Left cardiac atrium (tissue), 4 donors: Measurements from ENCODE around the gene MAPK1. TPM values are rescaled to one million over a fixed set of nuclear protein-coding genes. Genes with fewer than 3 reads are reported as not detected.
"Not testable (repeated sequence)": the region's sequence is repeated elsewhere in the genome, so short reads cannot be mapped to it uniquely, and the experiment has no call there.

ENCODE experiments used
- ATAC-seq, 2 donors: fragments of 200-7000 bp; cut with Tn5 transposase; one replicate each; pipeline ENCODE4 v1.9.1; 2020; ENCODE audit warnings: mild to moderate bottlenecking in 2 of 2, moderate library complexity in 2 of 2
- DNase-seq: peaks from one replicate; pipeline ENCODE4 v3.0.0-alpha.2; 2020
- intact Hi-C, 2 donors: fragments of 100-400 bp; cut with DNase I; formaldehyde crosslinking; loops; one replicate each; pipeline versions ENCODE4 v1.14.1 to v1.15.1; 2022 to 2023
- total RNA-seq, 2 donors: library from RNA; stranded (reverse); fragmentation: NEBNext Ultra II Directional; extraction: Animal tissue kit (Norgen Biotek cat#: 25700); gene quantifications; one replicate each; pipeline ENCODE4 v1.2.1, GENCODE V29; 2021
- donor health status: DM: no; HTN: yes; CAD: no.
- donor health status: DM: no; HTN: yes; CAD: no; lungs with severe emphysema.
- donor health status: DM: yes; HTN: yes; CAD: no.
- donor health status: Dilated cardiomyopathy.

Gene MAPK1
- total RNA-seq, 2 donors from 2014 or later, result 98.3 to 104 TPM

DNA sequence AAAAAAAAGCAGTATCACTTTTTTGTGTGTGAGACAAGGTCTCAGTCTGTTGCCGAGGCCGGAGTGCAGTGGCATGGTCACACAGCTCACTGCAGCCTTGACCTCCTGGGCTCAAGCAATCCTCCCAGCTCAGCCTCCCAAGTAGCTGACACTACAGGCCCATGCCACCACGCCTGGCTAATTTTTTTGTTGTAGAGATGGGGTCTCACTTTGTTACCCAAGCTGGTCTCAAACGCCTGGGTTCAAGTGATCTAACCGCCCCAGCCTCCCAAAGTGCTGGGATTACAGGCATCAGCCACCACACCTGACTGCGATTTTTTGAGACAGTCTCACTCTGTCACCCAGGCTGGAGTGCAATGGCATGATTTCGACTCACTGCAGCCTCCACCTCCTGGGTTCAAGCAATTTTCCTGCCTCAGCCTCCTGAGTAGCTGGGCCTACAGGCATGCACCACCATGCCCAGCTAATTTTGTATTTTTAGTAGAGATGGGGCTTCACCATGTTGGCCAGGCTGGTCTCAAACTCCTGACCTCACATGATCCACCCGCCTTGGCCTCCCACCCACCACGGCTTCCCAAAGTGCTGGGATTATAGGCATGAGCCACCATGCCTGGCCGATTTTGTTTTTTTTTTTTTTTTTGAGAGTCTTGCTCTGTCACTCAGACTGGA, 147.1 kb downstream of the MAPK1 start:
- DNase-seq, intact Hi-C loops, ATAC-seq: not testable (repeated sequence)

DNA sequence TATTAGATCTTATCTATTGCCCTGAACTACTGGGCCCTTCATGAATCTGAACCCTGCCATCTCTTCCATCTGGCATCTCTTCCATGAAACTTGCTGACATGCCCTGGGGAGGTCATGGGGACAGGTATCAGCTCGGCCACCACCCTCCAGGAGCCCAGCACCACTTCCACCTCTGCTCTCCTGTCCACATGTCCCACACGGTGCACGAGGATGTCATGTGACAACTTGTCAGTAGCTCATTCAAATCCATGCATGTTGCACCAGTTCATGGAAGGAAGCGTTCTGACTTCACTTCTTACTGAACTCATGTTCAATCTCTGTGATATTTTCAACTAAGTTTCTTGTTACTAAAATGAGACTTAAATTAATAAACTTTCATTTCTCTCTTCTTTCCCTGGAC, 148.4 kb downstream of the MAPK1 start:
- DNase-seq, result no peak
- no peak for ATAC-seq
- intact Hi-C loops, result loop anchor here in 1 of 2 donors (10.0 kb wide), 1 partner anchor 146 kb away; the partner anchor contains the start of gene MAPK1

DNA sequence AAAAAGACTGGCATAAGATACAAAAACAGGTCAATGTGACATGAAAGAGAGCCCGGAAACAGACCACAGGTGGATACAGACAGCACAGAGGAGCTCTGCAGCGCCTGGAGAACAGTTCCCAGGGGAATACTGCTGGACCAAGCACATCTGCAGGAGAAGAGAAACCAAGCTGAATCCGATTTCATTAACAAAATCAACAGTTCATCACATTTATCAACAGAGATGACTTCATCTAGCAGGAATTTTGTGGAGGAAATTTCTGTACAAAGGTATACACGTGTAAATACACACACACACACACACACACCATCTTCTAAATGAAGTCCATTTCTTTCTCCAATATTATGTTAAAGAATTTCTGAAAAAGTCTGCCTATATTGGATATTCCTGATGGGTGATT, 148.9 kb downstream of the MAPK1 start:
- intact Hi-C loops, result loop anchor here in 1 of 2 donors (10.0 kb wide), 1 partner anchor 146 kb away; the partner anchor contains the start of gene MAPK1
- no peak for DNase-seq
- ATAC-seq, result no peak

DNA sequence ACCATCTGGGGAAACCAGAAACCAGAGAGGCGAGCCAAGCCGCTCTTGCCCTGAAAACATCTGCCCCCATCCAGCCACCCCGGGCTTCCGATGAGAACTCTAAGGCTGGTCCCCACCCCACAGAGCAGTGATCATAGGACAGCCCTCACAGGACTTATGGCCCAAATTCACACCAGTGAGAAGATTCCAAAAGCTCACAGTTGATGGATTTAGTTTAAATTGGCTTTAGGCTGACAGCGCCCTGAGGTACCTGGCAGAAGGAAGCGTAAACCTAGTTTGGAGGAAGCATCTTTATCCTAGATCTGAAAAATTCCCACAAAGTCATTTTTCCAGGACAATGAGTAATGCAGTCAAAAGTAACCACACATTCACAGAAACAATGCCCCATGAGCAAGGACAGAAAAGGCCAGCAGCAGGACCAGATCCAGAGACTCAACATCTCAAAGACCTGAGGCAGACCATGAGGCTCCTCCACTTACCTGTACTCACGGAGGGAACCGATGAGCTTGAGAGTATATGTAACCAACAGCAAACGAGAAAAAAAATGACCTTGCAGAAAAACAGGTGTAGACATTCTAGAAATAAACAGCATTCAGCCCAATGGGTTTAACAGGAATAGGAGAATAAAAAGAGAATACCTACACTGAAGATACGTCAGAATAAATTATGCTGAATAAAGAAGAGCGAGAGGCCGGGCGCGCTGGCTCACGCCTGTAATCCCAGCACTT, 150.9 kb downstream of the MAPK1 start:
- DNase-seq, ATAC-seq: not testable (repeated sequence)
- intact Hi-C loops, result loop anchor here in 1 of 2 donors (10.0 kb wide), 1 partner anchor 148 kb away; the partner anchor contains the start of gene MAPK1

DNA sequence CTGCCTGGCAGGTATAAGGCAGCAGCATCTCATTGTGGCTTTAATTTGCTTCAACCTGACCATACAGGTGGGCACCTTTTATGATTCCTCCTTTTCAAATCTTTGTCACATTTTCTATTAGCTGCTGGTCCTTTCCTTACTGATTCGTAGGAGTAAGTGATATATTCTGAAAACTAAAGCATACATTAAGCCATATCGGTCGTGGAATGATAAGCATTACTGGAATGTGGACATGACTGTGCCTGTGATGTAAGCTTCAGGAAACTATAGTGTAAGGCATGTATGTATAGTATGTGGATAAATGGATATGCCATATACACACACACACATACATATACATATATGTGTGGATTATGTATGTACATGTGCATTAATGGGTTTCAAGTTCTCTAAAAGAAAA, 152.7 kb downstream of the MAPK1 start:
- intact Hi-C loops, result loop anchor here in 1 of 2 donors (10.0 kb wide), 1 partner anchor 150 kb away; the partner anchor contains the start of gene MAPK1
- DNase-seq, result no peak
- no peak for ATAC-seq

DNA sequence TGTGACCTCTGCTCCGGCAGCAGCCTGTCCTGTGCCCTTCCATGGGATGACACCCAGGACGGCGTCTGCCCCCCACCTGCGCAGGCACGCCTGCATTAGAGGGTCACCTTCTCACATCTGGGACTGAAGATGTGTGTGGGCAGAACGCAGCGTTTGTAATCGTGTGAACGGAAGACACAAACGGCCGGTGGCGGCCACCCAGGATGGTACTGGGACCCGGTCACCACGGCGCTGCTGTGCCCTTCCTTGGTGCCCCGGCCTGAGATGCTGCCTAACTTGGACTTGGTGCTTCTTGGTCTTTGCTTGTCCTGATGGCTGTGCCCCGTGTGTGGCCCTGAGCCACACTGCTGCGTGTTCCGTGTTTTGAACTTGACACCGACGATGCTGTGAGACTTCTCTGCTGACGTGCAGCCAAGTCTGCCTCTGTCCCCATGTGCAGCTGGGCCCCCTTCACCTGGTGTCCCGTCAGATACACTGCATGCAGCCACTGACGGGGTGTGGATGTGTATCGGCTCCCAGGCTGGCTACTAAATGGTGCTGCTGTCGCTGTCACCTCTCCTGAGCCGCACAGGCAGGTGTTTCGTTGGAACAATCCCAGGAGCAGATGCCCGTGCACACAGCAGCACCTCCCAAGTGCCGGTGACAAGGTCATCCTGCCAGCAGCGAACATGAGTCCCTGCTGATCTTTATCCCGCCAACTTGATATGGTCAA, 153.2 kb downstream of the MAPK1 start:
- DNase-seq (no peak), ATAC-seq (peak; percentile 9 to 10)
- intact Hi-C loops, result loop anchor here in 1 of 2 donors (10.0 kb wide), 1 partner anchor 151 kb away; the partner anchor contains the start of gene MAPK1

DNA sequence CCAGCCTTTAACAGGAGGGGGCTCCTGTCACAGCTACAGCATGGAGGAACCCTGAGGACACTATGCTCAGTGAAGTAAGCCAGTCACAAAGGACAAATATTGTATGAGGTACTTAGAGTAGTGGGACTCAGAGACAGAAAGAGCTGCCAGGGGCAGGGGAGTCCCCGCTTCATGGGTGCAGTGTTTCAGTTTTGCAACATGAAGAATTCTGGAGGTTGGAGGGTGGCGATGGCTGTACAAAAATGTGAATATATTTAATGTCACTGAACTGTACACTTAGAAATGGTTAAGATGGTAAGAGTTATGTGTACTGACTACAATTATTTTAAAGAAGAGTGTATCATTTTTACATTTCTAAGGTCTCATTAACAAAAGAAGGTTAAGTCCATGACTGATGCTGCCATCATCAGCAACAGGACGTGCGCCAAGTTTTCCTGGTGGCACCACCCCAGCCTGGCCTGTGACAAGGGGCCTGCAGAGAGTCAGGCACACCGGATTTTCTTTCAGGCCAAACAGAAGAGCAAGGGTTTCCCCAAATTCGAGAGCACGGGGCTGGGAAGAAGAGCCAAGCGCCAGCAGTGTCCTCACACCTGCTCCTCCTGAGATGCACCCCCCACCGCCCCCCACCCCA, 153.9 kb downstream of the MAPK1 start:
- DNase-seq, result no peak
- intact Hi-C loops, result loop anchor here in 1 of 2 donors (2.0 to 10.0 kb wide), 2 partner anchors 151 to 225 kb away; partner anchors contain the start of gene MAPK1
- ATAC-seq, result peak; percentile 7 to 25

DNA sequence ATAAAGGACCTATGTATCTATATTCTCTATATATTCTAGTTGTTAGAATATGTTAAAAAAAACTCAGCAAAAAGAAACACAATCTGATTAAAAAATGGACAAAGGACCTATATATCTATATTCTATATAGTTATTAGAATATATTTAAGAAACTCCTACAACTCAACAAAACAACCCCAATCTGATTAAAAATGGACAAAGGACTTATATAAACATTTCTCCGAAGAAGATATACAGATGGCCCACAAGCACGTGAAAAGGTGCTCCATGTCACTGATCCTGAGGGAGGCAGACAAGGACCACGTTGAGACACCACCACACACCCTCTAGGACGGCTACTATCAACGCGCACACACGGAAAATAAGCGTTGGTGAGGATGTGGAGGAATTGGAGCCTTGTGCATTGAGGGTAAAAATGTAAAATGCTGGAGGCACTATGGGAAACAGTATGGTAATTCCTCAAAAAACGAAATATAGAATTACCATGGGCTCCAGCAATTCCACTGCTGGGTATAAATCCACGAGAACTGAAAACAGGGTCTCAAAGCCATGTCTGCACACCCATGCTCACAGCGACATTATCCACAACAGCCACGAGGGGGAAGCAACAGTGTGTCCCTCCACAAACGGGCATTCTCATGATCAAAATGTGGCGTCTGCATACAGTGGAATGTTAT, 154.6 kb downstream of the MAPK1 start:
- intact Hi-C loops, result loop anchor here in 1 of 2 donors (2.0 to 10.0 kb wide), 2 partner anchors 152 to 226 kb away; partner anchors contain the start of gene MAPK1
- ATAC-seq (peak; percentile 91 to 94), DNase-seq (peak; percentile 66)

DNA sequence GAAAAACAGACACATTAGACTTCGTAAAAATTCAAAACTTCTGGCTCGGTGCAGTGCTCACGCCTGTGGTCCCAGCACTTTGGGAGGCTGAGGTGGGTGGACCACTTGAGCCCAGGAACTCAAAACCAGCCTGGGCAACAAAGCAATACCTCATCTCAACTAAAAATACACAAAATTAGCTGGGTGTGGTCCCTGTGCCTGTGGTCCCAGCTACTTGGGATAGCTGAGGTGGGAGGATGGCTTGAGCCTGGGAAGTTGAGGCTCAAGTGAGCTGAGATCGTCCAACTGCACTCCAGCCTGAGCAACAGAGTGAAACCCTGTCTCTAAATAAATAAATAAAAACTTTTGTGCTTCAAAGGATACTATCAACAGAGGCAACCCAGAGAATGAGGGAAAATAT, 155.6 kb downstream of the MAPK1 start:
- DNase-seq, result no peak
- intact Hi-C loops, result loop anchor here (2.0 to 10.0 kb wide), 3 partner anchors 153 to 231 kb away; partner anchors contain the start of gene MAPK1 (in 1 of the 2)
- ATAC-seq, result no peak

DNA sequence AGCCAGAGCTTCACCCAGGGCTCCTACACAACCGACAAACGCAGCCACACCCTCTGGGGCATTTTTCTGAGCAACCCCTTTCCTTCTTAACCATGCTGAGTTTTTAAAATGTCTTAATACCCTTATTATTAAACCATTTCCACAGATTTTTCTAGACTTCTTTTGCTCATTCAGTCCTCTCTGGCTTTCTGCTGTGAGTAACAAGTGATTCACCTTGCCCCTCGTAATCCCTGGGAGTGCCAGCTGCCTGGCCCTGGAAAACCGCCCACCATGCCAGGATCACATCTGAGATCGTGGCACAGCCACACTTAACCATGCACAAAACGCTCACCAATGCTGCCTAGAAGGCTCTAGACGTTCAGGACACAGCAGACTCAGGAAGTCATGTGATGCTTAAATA, 157.3 kb downstream of the MAPK1 start:
- DNase-seq (no peak), ATAC-seq (no peak)
- intact Hi-C loops, result loop anchor here (2.0 to 10.0 kb wide), 2 partner anchors 155 to 233 kb away; partner anchors contain the start of gene MAPK1 (in 1 of the 2)

DNA sequence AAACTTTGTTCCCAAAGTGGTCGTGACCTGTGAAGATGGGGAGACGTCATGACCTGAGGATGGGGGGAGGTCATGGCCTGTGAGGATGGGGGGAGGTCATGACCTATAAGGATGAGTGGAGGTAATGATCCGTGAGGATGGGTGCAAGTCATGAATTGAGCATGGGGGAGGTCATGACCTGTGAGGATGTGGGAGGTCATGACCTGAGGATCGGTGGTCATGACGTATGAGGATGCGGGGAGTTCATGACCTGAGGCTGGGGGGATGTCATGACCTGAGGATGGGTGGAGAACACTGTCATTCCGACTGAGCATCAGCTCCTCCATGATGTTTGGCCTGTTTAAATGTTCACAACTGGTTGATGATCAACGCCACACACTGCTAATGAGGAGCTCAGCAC, 157.8 kb downstream of the MAPK1 start:
- intact Hi-C loops, result loop anchor here (2.0 to 10.0 kb wide), 2 partner anchors 155 to 233 kb away; partner anchors contain the start of gene MAPK1 (in 1 of the 2)
- no peak for ATAC-seq
- no peak for DNase-seq

DNA sequence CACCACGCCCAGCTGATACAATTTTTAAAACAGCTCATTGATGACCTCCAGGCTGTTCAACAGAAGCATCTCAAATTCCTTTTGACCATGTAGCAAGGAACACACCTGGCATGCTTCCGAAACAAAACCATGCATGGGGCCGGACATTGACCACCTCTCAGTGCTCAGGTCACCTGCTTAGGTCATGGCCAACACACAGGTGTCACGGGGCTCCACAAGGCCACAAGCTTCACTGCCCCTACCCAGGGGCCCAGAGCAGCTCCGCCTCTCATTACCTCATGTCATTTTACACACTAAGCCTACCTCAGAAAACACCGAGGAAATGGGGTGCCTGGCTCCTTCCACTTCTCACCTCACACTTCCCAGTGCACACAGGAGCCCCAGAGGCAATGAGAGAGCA, 158.5 kb downstream of the MAPK1 start:
- ATAC-seq, result no peak
- DNase-seq, result no peak
- intact Hi-C loops, result no loop called here

DNA sequence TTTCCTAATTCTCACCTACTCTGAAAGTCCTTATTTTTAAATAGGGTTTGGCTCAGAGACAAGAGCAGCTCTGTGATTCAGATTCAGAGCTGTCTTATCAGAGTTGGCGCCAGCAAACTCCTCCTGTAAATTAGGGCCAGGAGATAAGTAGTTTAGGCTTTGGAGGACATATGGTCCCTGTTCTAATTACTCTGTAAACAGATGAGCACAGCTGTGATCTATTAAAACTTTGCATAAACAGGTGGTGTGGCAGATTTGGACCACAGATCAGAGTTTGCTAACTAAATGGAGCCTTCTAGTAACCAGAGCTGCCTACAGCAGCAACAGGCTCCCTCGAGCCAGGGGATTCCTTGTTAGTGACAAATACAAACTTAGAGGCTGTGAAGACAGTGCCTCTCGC, 159.8 kb downstream of the MAPK1 start:
- intact Hi-C loops, result no loop called here
- no peak for DNase-seq
- peak in 1 of 2 donors; percentile 54 for ATAC-seq

Other genes with a start within 250 kb of the MAPK1 start
- 1 to 10 TPM; 5.7 to 6.4 TPM for gene YDJC, start 237.6 kb downstream of the MAPK1 start, total RNA-seq
- under 1 TPM; 0.18 to 0.44 TPM for gene CCDC116, start 234.9 kb downstream of the MAPK1 start, total RNA-seq
- 10 to 100 TPM; 38.7 to 44.3 TPM for gene SDF2L1, start 225.3 kb downstream of the MAPK1 start, total RNA-seq
- 10 to 100 TPM; 21.0 to 23.2 TPM for gene PPIL2, start 201.6 kb downstream of the MAPK1 start, total RNA-seq
- gene YPEL1, start 131.9 kb downstream of the MAPK1 start, total RNA-seq, result 1 to 10 TPM; 4.6 to 5.3 TPM
- 10 to 100 TPM; 33.1 TPM for gene PPM1F, start 85.2 kb upstream of the MAPK1 start, total RNA-seq
- gene TOP3B, start 115.1 kb upstream of the MAPK1 start, total RNA-seq, result 10 to 100 TPM; 13.5 to 16.2 TPM